T47D (cell line): ENCODE measurements around the gene MEAF6.

Source experiments
- DNase-seq, 2 experiments: peaks; one replicate each; pipeline versions ENCODE4 v3.0.0 to v3.0.0-alpha.2; 2011 to 2012; ENCODE audit warnings: low read depth in 1 of 2, low spot score in 1 of 2
- JUND ChIP-seq: IDR thresholded peaks from 2 replicates; pipeline ENCODE4 v1.6.1; 2012; ENCODE audit warnings: low read depth
- in situ Hi-C: cut with HindIII; loops from 2 replicates; pipeline ENCODE4 v1.10.0; 2016; ENCODE audit warnings: low sequenced_read_pairs, low pct_unique_long_range_greater_than_20kb

MEAF6 gene

GRCh38 chr1:37472994-37473393 lies 41.6 kb downstream of the MEAF6 start:
- TF ChIP-seq JUND: no peak
- DNase-seq: no peak
- in situ Hi-C loops: no loop called here

- in situ Hi-C loops: no loop called here
- no peak for TF ChIP-seq JUND
- DNase-seq: no peak
These were observed 42.3 kb downstream of the MEAF6 start for GRCh38 chr1:37472281-37472680.

- in situ Hi-C loops: no loop called here
- DNase-seq: peak; percentile 57 to 60
- no peak for TF ChIP-seq JUND
These were observed 43.0 kb downstream of the MEAF6 start for GRCh38 chr1:37471345-37472231.

GRCh38 chr1:37469386-37469785 lies 45.2 kb downstream of the MEAF6 start:
- in situ Hi-C loops: no loop called here
- DNase-seq: no peak
- TF ChIP-seq JUND: no peak

- in situ Hi-C loops: no loop called here
- no peak for DNase-seq
- TF ChIP-seq JUND: no peak
These were observed 46.5 kb downstream of the MEAF6 start for GRCh38 chr1:37468037-37468436.

GRCh38 chr1:37465593-37466517 lies 48.7 kb downstream of the MEAF6 start:
- no peak for DNase-seq
- in situ Hi-C loops: no loop called here
- TF ChIP-seq JUND: no peak

GRCh38 chr1:37464443-37464842 lies 50.1 kb downstream of the MEAF6 start:
- TF ChIP-seq JUND: no peak
- no peak for DNase-seq
- in situ Hi-C loops: no loop called here

- in situ Hi-C loops: no loop called here
- peak in 1 of 2 experiments; percentile 60 for DNase-seq
- no peak for TF ChIP-seq JUND
These were observed 52.7 kb downstream of the MEAF6 start for GRCh38 chr1:37461698-37462436.

- TF ChIP-seq JUND: no peak
- DNase-seq: peak in 1 of 2 experiments; percentile 57
- in situ Hi-C loops: no loop called here
These were observed 56.0 kb downstream of the MEAF6 start for GRCh38 chr1:37458551-37458950.

- TF ChIP-seq JUND: no peak
- no peak for DNase-seq
- in situ Hi-C loops: no loop called here
These were observed 58.0 kb downstream of the MEAF6 start for GRCh38 chr1:37456614-37457013.

- in situ Hi-C loops: no loop called here
- TF ChIP-seq JUND: no peak
- no peak for DNase-seq
These were observed 59.0 kb downstream of the MEAF6 start for GRCh38 chr1:37455516-37455915.

GRCh38 chr1:37453647-37454046 lies 60.9 kb downstream of the MEAF6 start:
- in situ Hi-C loops: no loop called here
- DNase-seq: no peak
- TF ChIP-seq JUND: no peak
